ENCODE measurements around the gene COX11. TPM values are rescaled to one million over a fixed set of nuclear protein-coding genes. Genes with fewer than 3 reads are reported as not detected.

COX11 gene
- total RNA-seq, 1 experiment from 2014 or later, result 54.4 TPM

DNA sequence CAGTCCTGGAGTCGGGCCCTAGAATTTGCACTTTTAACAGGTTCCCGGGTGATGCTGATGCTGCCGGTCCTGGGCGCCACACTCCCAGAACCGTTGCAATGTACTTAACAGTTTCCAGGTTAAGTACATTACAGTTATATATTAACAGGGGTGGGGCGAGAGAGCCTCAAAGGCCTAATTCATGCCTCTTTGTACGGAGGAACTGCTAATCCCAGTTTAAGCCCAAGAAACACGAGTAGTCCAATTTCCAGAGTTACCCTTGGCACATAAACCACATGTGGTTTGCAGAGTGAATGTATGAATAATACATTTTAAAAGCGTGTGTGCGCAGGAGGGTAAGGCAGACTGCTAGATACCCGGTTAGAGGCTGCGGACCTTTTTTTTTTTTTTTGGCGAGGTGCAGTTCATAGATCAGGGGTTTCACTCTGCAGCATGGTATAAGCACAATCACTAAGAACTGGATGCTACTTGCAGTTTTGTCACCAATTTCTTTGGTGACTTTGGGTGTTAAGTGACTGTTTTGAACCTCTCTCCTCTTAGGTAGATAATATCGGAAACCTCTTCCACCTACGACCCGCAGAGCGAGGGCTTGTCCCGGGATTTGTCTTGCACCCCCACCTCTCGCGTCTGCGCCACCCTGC lies 713 bp downstream of the COX11 start:
- peak; percentile 8 for DNase-seq (ENCODE audit: low read depth)

DNA sequence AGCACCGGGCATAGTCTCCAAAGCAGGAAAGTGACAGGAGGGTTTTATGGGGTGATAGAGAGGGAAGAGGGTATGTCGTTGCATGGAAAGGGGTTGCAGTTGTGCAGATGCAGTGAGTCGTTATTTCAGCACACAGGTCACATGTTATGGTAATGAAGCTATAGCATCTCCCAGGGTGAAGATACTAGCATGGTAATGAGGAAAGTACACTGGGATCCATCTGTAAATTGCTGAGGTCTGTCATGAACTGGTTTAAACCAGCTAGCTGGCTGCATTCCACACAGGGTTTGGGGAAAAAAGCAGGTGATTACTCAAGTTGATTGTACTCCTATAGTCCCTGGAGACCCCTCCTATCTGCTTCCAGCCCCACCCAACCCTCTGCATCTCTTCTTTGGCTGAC lies 11.7 kb downstream of the COX11 start:
- no peak for DNase-seq (ENCODE audit: low read depth)

DNA sequence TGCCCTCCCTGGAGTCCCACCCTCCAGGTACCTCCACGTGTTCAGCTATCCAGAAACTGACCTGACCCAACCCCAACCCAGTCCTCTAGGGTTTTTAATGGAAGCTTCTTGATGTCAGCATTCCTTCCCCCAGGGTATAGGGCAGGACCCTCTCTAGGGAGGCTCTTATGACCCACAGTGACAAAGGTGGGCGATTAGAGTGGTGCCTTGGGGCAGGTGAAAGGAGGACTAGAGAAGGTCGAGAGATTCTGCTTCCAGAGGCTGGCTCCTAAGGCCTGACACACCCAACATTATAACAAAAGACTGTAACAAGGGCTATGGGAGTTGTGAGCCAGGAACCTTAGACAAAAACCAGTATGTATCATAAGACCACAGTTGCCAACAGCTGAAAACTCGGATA lies 17.2 kb downstream of the COX11 start:
- no peak for DNase-seq (ENCODE audit: low read depth)

DNA sequence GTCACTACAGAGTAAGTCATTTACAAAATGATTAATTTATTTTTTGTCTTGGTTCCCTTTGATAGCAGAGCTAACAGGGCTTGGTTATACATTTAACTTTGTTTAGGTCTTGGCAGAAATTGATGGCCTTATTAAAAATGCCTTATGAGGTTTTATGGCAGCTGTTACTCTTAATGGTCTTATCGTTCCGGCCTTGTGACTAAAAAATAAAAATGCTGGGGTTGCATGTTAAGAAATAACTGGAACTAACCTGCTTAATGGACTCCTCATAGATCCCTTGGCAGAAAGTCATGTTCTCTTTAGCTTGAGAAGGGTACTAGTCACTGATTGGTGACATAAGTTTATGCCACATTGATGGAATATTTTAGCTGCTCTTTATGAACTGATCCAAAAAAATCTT lies 18.3 kb downstream of the COX11 start:
- no peak for DNase-seq (ENCODE audit: low read depth)

DNA sequence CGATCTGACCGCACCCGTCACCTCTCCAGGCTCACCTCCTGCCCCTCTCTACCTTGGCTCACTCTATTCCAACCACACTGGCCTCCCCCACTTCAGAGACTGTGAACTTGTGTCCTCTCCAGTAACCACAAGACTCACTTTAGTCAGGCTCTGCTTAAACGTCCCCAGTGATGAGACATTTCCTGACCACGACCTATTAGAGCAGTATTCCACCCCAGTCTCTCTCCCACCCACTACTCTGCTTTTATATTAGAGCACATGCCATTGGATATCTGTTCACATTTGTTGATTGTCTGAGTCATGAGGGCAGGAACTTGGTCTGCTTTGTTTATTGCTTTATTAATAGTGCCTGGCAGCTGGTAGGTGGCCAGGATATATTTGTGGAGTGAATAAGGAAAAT lies 20.1 kb downstream of the COX11 start:
- peak; percentile 76 for DNase-seq (ENCODE audit: low read depth)

DNA sequence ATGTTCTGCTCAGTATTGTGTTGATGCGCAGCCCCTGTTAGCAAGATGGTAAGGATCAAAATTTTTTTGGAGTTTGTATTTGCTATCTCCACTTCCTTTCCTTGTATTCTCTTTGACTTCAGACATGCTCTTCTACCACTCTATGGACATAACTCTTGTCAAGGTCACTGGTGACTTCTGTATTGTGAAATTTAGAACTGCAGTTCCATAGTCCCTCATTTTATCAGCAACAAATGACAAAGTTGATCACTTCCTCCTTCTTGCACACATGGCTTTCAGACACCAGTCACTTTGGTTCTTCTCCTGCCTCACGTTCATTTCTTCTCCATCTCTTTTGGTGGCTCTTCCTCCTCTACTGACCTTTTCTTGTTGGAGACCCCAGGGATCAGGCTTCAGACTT lies 21.1 kb downstream of the COX11 start:
- DNase-seq (ENCODE audit: low read depth), result no peak

DNA sequence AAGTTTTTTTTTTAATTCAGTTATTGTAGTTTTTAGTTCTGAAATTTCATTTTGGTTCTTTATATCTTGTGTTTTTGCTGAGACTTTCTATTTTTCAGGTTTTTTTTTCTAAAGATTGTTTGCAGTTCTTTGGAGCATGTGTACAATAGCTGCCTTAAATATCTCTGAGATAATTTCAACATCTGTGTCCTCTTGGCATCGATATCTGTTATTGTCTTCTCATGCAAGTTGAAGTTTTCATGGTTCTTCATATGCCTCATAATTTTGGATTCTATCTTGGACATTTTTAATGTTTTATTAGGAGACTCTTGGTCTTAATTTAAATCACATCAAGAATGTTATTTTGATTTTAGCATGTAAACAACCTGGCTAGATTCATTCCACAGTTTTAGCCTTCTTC lies 22.8 kb downstream of the COX11 start:
- DNase-seq (ENCODE audit: low read depth), result no peak

DNA sequence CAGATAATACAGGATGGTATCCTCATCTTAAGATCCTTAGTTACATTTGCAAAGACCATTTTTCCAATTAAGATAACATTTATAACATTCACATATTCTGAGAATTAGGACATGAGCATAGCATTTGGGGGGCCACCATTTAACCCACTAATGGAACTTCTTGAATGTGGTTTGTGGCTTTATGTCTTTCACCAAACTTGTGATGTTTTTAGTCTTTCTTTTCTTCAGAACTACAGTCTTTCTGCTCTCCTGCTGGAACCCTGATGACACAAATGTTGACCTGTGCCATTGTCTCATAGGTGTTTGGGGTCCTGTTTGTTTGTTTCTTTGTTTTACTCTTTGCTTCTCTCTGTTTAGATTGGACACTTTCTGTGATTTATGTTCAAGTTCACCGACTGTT lies 23.2 kb downstream of the COX11 start:
- DNase-seq (ENCODE audit: low read depth), result no peak

DNA sequence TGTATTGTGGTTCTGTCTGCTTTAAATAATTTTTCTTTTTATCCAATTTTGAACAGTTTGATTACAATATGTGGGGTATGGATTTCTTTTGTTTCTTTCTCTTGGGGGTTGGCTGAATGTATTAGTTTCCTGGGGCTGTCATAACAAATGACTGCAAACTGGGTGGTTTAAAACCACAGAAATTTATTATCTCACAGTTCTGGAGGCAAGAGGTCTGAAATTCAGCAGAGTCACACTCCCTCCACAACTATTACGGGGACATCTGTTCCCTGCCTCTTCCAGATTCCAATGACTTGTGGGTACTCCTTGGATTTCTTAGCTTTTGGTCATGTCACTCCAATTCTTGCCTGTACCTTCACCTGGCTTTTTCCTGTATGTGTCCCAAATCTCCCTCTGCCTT lies 23.7 kb downstream of the COX11 start:
- DNase-seq (ENCODE audit: low read depth), result peak; percentile 5

DNA sequence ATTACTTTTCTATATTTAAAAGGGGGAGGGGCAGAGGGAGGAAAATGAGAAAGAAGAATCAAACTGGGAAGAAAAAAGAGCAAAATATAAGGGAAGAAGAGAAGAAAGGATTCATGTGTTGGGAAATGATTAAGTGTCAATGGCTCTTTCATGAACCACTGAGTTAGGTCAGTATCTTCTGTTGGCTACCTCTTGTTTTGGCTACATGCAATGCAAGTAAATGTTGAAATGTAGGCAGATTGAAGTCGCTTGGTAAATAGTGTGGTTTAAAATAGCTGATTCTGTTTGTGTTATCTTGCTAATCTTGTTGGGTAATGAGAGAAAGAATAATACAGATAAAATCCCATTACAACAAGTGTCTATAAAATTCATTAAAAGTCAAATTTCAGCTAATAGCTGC lies 27.2 kb downstream of the COX11 start:
- DNase-seq (ENCODE audit: low read depth), result no peak

DNA sequence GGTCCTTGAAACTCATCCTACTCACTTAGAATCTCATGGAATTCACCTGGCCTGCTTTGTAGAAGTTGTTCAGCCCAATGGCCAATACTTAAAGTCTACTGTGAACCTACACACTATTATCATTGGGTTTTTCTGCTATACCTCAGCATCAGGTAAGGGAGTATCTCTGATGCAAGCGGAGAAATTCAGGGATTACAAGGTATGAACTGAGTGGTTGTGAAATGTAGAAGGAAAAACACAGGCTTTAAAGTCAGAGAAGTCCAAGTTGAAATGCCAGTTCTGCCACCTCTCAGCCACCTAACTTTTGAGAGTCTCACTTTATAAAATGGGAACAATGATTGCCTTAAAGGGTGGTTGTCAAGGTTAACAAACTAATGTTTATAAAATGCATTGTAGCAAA lies 31.0 kb downstream of the COX11 start:
- DNase-seq (ENCODE audit: low read depth), result no peak

DNA sequence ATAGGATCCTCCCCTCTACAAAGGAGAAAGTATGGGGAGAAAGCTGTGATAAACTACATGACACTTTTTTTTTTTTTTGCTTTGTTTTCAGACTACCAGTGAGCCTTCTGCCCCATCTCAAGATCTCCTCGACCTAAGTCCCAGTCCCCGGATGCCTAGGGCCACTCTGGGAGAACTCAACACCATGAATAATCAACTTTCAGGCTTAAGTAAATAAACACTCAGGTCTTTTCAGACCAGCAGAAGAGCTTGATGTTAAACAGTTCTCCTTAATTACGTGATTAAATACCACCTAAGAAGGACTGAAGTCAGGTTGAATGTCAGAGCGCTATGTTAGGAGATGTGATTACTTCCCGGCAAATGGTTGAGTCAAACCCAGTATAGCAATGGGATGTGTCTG lies 31.4 kb downstream of the COX11 start:
- no peak for DNase-seq (ENCODE audit: low read depth)

DNA sequence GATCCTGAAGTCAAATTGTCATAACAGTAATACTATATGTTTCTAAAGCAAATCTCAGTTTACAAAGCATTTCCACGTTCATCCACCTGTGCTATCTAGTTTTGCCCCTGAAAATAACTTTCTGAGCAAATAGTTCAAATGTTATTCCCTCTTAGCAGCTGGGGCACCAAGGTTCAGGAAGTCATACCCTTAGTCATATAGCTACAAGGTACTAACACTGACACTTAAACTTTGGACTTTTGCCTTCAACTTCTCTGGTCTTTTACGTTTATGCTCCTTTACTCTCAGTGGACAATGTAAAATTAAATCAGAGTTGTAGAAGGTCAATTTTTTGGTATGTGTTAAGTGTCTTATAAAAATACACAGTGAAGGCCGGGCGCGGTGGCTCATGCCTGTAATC lies 33.0 kb downstream of the COX11 start:
- no peak for DNase-seq (ENCODE audit: low read depth)

DNA sequence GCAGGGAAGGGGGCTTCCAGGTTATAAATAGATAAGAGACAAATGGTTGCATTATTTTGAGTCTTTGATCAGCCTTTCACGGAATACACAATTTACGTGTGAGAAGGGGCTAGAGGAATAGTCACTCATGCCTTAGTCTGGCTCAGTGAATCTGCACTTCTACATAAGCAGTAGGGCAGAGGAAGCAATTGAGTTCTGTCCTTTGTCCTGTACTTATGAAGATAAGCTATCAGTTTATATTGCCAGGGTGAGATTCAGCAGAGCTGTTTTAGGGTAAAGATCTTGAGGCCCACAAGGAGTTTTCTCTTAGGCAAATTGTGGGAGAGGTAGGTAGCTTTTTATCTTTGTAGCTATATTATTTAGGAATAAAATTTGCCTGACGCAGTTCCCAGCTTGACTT lies 34.5 kb downstream of the COX11 start:
- DNase-seq (ENCODE audit: low read depth), result no peak

DNA sequence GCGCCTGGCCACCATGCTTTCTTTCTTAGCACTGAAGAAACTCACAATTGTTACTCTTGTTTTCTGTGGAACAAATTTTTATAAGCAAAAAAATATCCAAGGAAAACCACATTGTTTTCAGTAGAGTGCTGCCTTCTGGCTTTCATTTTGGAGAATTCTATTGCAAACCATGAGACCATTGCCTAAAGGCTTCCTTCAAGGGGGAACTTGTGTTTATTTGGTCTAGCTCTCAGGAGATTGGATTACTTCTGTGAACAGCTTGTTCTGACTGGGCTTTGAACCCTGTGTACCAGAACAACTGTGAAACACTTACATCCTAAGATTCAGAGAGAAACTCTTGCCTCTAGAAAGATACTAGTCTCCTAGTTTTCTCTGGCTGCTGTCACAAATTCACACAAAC lies 35.7 kb downstream of the COX11 start:
- DNase-seq (ENCODE audit: low read depth), result no peak

DNA sequence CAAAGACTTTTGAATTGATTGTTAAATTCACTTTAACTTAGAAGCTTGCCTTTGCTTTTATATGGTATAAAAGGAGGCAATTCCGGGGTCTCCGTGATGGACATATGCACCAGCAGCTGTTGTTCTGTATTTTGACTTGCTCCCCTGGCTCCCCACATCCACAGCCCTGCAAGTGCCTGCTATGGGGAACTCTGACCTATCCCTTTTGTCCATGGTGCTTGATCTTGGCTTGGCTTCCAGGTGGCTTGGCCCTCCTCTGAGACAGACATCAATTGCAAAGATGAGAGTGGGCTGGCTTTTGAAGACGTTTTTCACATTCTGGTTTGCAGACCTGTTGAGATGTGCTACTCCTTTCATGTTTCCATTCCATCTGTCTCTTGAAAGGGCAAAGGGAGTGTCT lies 40.9 kb downstream of the COX11 start:
- no peak for DNase-seq (ENCODE audit: low read depth)

DNA sequence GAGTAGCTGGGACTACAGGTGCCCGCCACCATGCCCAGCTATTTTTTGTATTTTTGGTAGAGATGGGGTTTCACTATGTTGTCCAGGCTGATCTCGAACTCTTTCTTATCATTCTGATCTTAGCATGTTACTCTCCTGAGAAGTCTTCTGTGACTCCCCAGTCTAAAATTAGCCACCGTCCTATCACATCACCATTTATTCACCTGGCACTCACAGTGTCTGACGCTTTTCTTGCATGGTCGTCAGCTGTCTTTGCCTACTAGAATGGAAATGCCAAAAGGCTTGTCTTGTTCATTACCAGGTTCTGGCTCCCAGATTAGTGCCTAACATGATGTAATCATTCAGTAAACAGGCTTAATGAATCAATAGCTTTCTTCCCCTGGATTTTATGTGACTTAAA lies 44.0 kb downstream of the COX11 start:
- DNase-seq (ENCODE audit: low read depth), result no peak

DNA sequence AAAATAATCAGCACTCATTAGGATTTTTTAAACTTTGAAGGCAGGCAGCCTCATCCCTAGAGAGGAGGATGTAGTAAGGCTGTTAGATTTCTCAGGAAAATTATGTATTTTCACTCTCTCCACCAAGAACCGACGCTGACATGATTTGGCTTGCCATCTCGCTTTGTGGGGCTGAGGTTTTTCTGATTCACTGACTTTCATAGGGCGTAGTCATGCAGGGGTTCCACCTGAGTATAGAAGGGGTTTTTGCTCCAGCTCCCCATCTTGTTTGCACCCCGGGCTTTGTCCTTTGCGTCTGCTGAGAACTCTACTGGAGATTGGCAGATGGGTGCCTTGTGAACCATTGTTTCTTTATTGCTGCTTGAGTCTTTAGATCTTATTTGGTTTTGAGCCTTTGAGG lies 47.6 kb downstream of the COX11 start:
- DNase-seq (ENCODE audit: low read depth), result no peak

DNA sequence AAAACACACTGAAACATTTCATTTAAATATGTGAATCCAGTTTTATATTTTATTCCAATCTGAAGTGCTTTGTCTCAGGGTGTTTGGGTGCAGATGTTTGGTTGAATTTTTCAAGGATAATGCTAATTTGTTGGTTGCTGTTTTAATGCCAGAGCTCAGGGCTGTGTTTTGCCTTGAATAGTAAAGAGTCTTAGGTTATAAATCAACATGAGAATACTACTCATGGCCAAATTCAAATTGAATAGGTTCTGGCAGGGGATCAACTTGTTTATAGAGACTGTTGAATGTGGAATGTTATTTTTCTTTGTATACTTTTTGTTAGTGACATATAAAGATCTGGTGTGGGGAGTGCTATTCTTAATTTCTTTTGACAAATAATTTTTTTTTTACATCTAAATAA lies 49.0 kb downstream of the COX11 start:
- DNase-seq (ENCODE audit: low read depth), result no peak

DNA sequence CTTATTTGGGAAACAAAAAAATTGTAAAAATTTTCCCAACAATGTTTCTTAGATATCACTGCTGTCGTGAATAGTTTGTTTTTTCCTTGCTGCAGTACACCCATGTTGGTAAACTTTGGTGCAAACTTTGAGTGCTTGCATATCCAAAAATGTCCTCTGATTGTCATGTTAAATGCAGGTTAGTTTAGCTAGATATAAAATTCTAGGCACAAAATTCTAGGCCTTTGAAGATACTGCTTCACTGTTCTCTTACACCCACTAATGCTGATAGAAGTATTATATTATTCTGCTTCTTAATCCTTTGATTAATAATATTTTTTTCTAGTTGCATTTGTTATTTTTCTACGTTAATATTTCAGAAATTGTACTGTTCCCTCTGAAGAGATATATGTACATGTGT lies 51.7 kb downstream of the COX11 start:
- DNase-seq (ENCODE audit: low read depth), result no peak
